HCT116 (cell line): ENCODE results near the gene WDR31. TPM values are rescaled to one million over a fixed set of nuclear protein-coding genes. Genes with fewer than 3 reads are reported as not detected.

ENCODE experiments used
- ATAC-seq: fragments of 200-7000 bp; cut with Tn5 transposase; 2 replicates; pipeline ENCODE4 v1.9.1; 2020; ENCODE audit warnings: mild to moderate bottlenecking, moderate library complexity
- BruUV-seq: library from RNA; stranded (reverse); fragments of 400-500 nt; replicated peaks from 2 replicates; lab custom pipeline; 2021; lab: Mats Ljungman, UMichigan
- CTCF ChIA-PET: fragments of 300-600 bp; sonication (Branson Sonifier 250); formaldehyde crosslinking; loops from one replicate; lab custom pipeline; 2021; ENCODE audit warnings: antibody characterized with exemption; lab: Charles Lee
- POLR2A ChIA-PET: fragments of 300-600, 350-600 bp; sonication (Branson Sonifier 250); formaldehyde crosslinking; loops from one replicate; lab custom pipeline; 2021; ENCODE audit warnings: antibody characterized with exemption; lab: Charles Lee
- RAD21 ChIA-PET, 2 experiments: fragments of 300-600 bp; sonication (Branson Sonifier 250); formaldehyde crosslinking; loops; one replicate each; lab custom pipeline; 2023; ENCODE audit warnings: low total read pairs in 2 of 2; ENCODE audit not compliant: uncharacterized antibody in 2 of 2, unreplicated experiment in 2 of 2, low non-redundant PET in 1 of 2; lab: Charles Lee
- DNase-seq: peaks from one replicate; pipeline ENCODE4 v3.0.0-alpha.2; 2010; ENCODE audit warnings: low read depth, low spot score
- H2AFZ ChIP-seq: fragments of 200-600 bp; shearing (Covaris generic), sonication (generic); 2 replicates; pipeline ENCODE4 v1.6.1; 2017; ENCODE audit warnings: low read depth, mixed run types, mixed read lengths, antibody characterized with exemption, low read length; ENCODE audit not compliant: poor library complexity, severe bottlenecking
- H3K27ac ChIP-seq: 2 replicates; pipeline ENCODE4 v1.5.1; 2012; ENCODE audit warnings: low read depth, low read length
- H3K27me3 ChIP-seq: fragments of 200-600 bp; sonication (generic); 2 replicates; pipeline ENCODE4 v1.6.1; 2016; ENCODE audit warnings: mixed run types, low read length, mixed read lengths; ENCODE audit not compliant: insufficient read depth
- H3K36me3 ChIP-seq, 2 experiments: fragments of 200-500 bp in 1 of 2; fragments of 200-600 bp in 1 of 2; sonication (Bioruptor generic) in 1 of 2; sonication (generic) in 1 of 2; 2 replicates each; pipeline versions ENCODE4 v1.5.1 to v1.6.1; 2014 to 2016; ENCODE audit warnings: low read length in 2 of 2, inconsistent platforms in 1 of 2, mixed read lengths in 1 of 2, mixed run types in 1 of 2; ENCODE audit not compliant: insufficient read depth in 2 of 2, control insufficient read depth in 1 of 2
- H3K4me1 ChIP-seq, 2 experiments: fragments of 200-600 bp in 1 of 2; sonication (generic) in 1 of 2; 2 replicates each; pipeline versions ENCODE4 v1.5.1 to v1.6.1; 2012 to 2017; ENCODE audit warnings: low read length in 2 of 2, inconsistent platforms in 1 of 2, mild to moderate bottlenecking in 1 of 2, mixed read lengths in 1 of 2, mixed run types in 1 of 2, moderate library complexity in 1 of 2; ENCODE audit not compliant: insufficient read depth in 2 of 2, control insufficient read depth in 1 of 2
- H3K4me2 ChIP-seq: fragments of 200-600 bp; sonication (generic); 2 replicates; pipeline ENCODE4 v1.6.1; 2017; ENCODE audit warnings: mixed run types, low read length, mixed read lengths
- H3K4me3 ChIP-seq, 2 experiments: fragments of 200-600 bp in 1 of 2; sonication (generic) in 1 of 2; replicated peaks in 1 of 2; 2 replicates each; pipeline ENCODE4 v1.5.1; 2011 to 2016; ENCODE audit warnings: low read length in 2 of 2, control low read depth in 1 of 2, low read depth in 1 of 2, mild to moderate bottlenecking in 1 of 2, mixed read lengths in 1 of 2, mixed run types in 1 of 2
- H3K79me2 ChIP-seq: fragments of 200-600 bp; sonication (generic); 2 replicates; pipeline ENCODE4 v1.6.1; 2017; ENCODE audit warnings: mild to moderate bottlenecking, mixed run types, low read length, moderate library complexity, mixed read lengths; ENCODE audit not compliant: insufficient read depth
- H3K9ac ChIP-seq: fragments of 200-600 bp; sonication (generic); 2 replicates; pipeline ENCODE4 v1.6.1; 2016; ENCODE audit warnings: low read length, mixed read lengths
- H3K9me2 ChIP-seq: fragments of 200-600 bp; sonication (generic), shearing (Covaris generic); 2 replicates; pipeline ENCODE4 v1.6.1; 2017; ENCODE audit warnings: mixed run types, mild to moderate bottlenecking, moderate library complexity; ENCODE audit not compliant: insufficient read depth
- H3K9me3 ChIP-seq, 2 experiments: fragments of 200-500 bp in 1 of 2; fragments of 200-600 bp in 1 of 2; sonication (Bioruptor generic) in 1 of 2; sonication (generic) in 1 of 2; 2 replicates each; pipeline ENCODE4 v1.6.1; 2014 to 2017; ENCODE audit warnings: low read length in 2 of 2, mixed read lengths in 2 of 2, inconsistent platforms in 1 of 2, low read depth in 1 of 2, mild to moderate bottlenecking in 1 of 2, mixed run types in 1 of 2, moderate library complexity in 1 of 2; ENCODE audit not compliant: control insufficient read depth in 1 of 2, insufficient read depth in 1 of 2
- H4K20me1 ChIP-seq: fragments of 200-600 bp; sonication (generic), shearing (Covaris generic); 2 replicates; pipeline ENCODE4 v1.6.1; 2017; ENCODE audit warnings: mixed run types, mild to moderate bottlenecking, moderate library complexity; ENCODE audit not compliant: insufficient read depth
- CBX3 ChIP-seq: IDR thresholded peaks from 2 replicates; pipeline ENCODE4 v1.6.1; 2012; ENCODE audit warnings: low read depth
- CEBPB ChIP-seq: IDR thresholded peaks from 2 replicates; pipeline ENCODE4 v1.6.1; 2012; ENCODE audit warnings: low read depth
- EGR1 ChIP-seq: IDR thresholded peaks from 2 replicates; pipeline ENCODE4 v1.6.1; 2012; ENCODE audit warnings: low read depth
- ELF1 ChIP-seq: IDR thresholded peaks from 2 replicates; pipeline ENCODE4 v1.6.1; 2012; ENCODE audit warnings: low read depth, borderline replicate concordance
- EZH2 ChIP-seq: fragments of 200-600 bp; sonication (generic); IDR thresholded peaks from 2 replicates; pipeline ENCODE4 v1.6.1; 2017; ENCODE audit warnings: antibody characterized with exemption, mixed run types
- MAX ChIP-seq: IDR thresholded peaks from 2 replicates; pipeline ENCODE4 v1.6.1; 2012
- POLR2AphosphoS5 ChIP-seq: IDR thresholded peaks from 2 replicates; pipeline ENCODE4 v1.6.1; 2011; ENCODE audit warnings: mild to moderate bottlenecking, low read depth, low read length, moderate library complexity
- RAD21 ChIP-seq: IDR thresholded peaks from 2 replicates; pipeline ENCODE4 v1.6.1; 2012; ENCODE audit warnings: low read depth, mild to moderate bottlenecking
- SIN3A ChIP-seq: IDR thresholded peaks from 2 replicates; pipeline ENCODE4 v1.6.1; 2012; ENCODE audit warnings: low read depth
- SP1 ChIP-seq: IDR thresholded peaks from 2 replicates; pipeline ENCODE4 v1.6.1; 2012; ENCODE audit warnings: low read depth
- TCF7L2 ChIP-seq: IDR thresholded peaks from 2 replicates; pipeline ENCODE4 v1.7.0; 2011; ENCODE audit warnings: borderline replicate concordance, inconsistent platforms; ENCODE audit not compliant: insufficient read depth, insufficient read length; ENCODE audit errors: extremely low read depth
- ZBTB33 ChIP-seq: IDR thresholded peaks from 2 replicates; pipeline ENCODE4 v1.6.1; 2011; ENCODE audit warnings: mild to moderate bottlenecking, low read length, moderate library complexity; ENCODE audit not compliant: insufficient replicate concordance; ENCODE audit errors: extremely low read depth
- ZNF274 ChIP-seq: fragments of 200-500 bp; sonication (Bioruptor generic); IDR thresholded peaks from 2 replicates; pipeline ENCODE4 v1.6.1; 2014; ENCODE audit warnings: mild to moderate bottlenecking, low read depth, low read length, inconsistent platforms
- intact Hi-C: fragments of 100-400 bp; cut with micrococcal nuclease; formaldehyde crosslinking; loops from 2 replicates; pipeline ENCODE4 v1.10.0; 2022
- total RNA-seq: library from RNA; stranded (reverse); gene quantifications from one replicate; pipeline ENCODE4 v1.2.1, GENCODE V29; 2021; ENCODE audit not compliant: unreplicated experiment
- TF ChIP-seq, protein P1 (sequence below): IDR thresholded peaks from 2 replicates; pipeline ENCODE4 v1.6.1; 2012; ENCODE audit warnings: low read depth
- TF ChIP-seq, protein P2 (sequence below): IDR thresholded peaks from 2 replicates; pipeline ENCODE4 v1.6.1; 2012

The WDR31 gene
- total RNA-seq, 1 experiment from 2014 or later, result 5.9 TPM

- POLR2A ChIA-PET, result no interaction called here
- no peak for ATAC-seq
Observed at GRCh38 chr9:113301548-113301947, 38.5 kb downstream of the WDR31 start.

More at GRCh38 chr9:113301548-113301947, 38.5 kb downstream of the WDR31 start:
- ChIA-PET RAD21 (no interaction called here), CTCF (no interaction called here)
- no peaks in the 10 kb centered on the region for H3K9me2 ChIP-seq
- intact Hi-C loops, result loop anchor here (10.0 kb wide), 1 partner anchor 353 kb away; no protein-coding TSS in a partner anchor
- H3K4me3 ChIP-seq, result no peak overlapping the region
- H3K9me3 ChIP-seq, result no peaks in the 10 kb centered on the region
- no peak overlapping the region for H3K27ac ChIP-seq
- H3K4me2 ChIP-seq, result no peak overlapping the region
- no peaks in the 10 kb centered on the region for H3K36me3 ChIP-seq
- DNase-seq, result no peak
- BruUV-seq, result no TSS peak
- no peak overlapping the region for H3K9ac ChIP-seq
- H4K20me1 ChIP-seq, result no peaks in the 10 kb centered on the region
- 0 out of 2 replicates have a peak, but pooled peaks cover 6% of the 10 kb centered on the region for H3K27me3 ChIP-seq
- H2AFZ ChIP-seq, result no peak overlapping the region
- TF ChIP-seq MAX, result no peak
- no peak for TF ChIP-seq ZNF274
- TF ChIP-seq ELF1, result no peak
- TF ChIP-seq ZBTB33, result no peak
- no peak for TF ChIP-seq SP1
- TF ChIP-seq SIN3A, result no peak
- no peak for TF ChIP-seq EZH2
- TF ChIP-seq RAD21, result no peak
- TF ChIP-seq TCF7L2, result no peak
- TF ChIP-seq, protein P1, sequence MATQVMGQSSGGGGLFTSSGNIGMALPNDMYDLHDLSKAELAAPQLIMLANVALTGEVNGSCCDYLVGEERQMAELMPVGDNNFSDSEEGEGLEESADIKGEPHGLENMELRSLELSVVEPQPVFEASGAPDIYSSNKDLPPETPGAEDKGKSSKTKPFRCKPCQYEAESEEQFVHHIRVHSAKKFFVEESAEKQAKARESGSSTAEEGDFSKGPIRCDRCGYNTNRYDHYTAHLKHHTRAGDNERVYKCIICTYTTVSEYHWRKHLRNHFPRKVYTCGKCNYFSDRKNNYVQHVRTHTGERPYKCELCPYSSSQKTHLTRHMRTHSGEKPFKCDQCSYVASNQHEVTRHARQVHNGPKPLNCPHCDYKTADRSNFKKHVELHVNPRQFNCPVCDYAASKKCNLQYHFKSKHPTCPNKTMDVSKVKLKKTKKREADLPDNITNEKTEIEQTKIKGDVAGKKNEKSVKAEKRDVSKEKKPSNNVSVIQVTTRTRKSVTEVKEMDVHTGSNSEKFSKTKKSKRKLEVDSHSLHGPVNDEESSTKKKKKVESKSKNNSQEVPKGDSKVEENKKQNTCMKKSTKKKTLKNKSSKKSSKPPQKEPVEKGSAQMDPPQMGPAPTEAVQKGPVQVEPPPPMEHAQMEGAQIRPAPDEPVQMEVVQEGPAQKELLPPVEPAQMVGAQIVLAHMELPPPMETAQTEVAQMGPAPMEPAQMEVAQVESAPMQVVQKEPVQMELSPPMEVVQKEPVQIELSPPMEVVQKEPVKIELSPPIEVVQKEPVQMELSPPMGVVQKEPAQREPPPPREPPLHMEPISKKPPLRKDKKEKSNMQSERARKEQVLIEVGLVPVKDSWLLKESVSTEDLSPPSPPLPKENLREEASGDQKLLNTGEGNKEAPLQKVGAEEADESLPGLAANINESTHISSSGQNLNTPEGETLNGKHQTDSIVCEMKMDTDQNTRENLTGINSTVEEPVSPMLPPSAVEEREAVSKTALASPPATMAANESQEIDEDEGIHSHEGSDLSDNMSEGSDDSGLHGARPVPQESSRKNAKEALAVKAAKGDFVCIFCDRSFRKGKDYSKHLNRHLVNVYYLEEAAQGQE, result no peak
- no peak for TF ChIP-seq CBX3
- TF ChIP-seq EGR1, result no peak
- no peak for TF ChIP-seq CEBPB
- TF ChIP-seq POLR2AphosphoS5, result no peak
- TF ChIP-seq, protein P2, sequence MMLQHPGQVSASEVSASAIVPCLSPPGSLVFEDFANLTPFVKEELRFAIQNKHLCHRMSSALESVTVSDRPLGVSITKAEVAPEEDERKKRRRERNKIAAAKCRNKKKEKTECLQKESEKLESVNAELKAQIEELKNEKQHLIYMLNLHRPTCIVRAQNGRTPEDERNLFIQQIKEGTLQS, result no peak
- H3K4me1 ChIP-seq, result no peaks in the 10 kb centered on the region
- H3K79me2 ChIP-seq, result no peaks in the 10 kb centered on the region
